GM19395 (cell line): ENCODE data around the gene BCAR1.
"Not testable (repeated sequence)": the region's sequence is repeated elsewhere in the genome, so short reads cannot be mapped to it uniquely, and the experiment has no call there.

Source experiments
- ATAC-seq: cut with Tn5 transposase; IDR thresholded peaks from one replicate; pipeline ENCODE4 v1.9.1; 2021; ENCODE audit warnings: mild to moderate bottlenecking, moderate library complexity; ENCODE audit not compliant: unreplicated experiment

BCAR1 gene

GRCh38 chr16:75241955-75242354, 9.5 kb downstream of the BCAR1 start:
- ATAC-seq, result no peak

- ATAC-seq, result no peak
Measured at GRCh38 chr16:75241412-75241811, 10.0 kb downstream of the BCAR1 start.

- ATAC-seq, result not testable (repeated sequence)
Measured at GRCh38 chr16:75240633-75241032, 10.8 kb downstream of the BCAR1 start.

GRCh38 chr16:75239542-75240122, 11.8 kb downstream of the BCAR1 start:
- ATAC-seq, result no peak

GRCh38 chr16:75238853-75239541, 12.4 kb downstream of the BCAR1 start:
- ATAC-seq, result no peak

GRCh38 chr16:75238132-75238852, 13.1 kb downstream of the BCAR1 start:
- ATAC-seq, result no peak

GRCh38 chr16:75237398-75238131, 13.9 kb downstream of the BCAR1 start:
- no peak for ATAC-seq

GRCh38 chr16:75236736-75237397, 14.6 kb downstream of the BCAR1 start:
- no peak for ATAC-seq

- no peak for ATAC-seq
Measured at GRCh38 chr16:75236232-75236631, 15.2 kb downstream of the BCAR1 start.

GRCh38 chr16:75235721-75236193, 15.7 kb downstream of the BCAR1 start:
- no peak for ATAC-seq

- no peak for ATAC-seq
Measured at GRCh38 chr16:75234856-75235696, 16.3 kb downstream of the BCAR1 start.

- ATAC-seq, result no peak
Measured at GRCh38 chr16:75233611-75233938, 17.8 kb downstream of the BCAR1 start.

- ATAC-seq, result no peak
Measured at GRCh38 chr16:75231570-75231969, 19.9 kb downstream of the BCAR1 start.

- no peak for ATAC-seq
Measured at GRCh38 chr16:75230471-75231110, 20.8 kb downstream of the BCAR1 start.

GRCh38 chr16:75229172-75230031, 22.0 kb downstream of the BCAR1 start:
- ATAC-seq, result no peak

- ATAC-seq, result no peak
Measured at GRCh38 chr16:75228143-75228976, 23.1 kb downstream of the BCAR1 start.

GRCh38 chr16:75227361-75228142, 23.9 kb downstream of the BCAR1 start:
- no peak for ATAC-seq
